HepG2 (cell line): ENCODE results near the gene FBLN5. TPM values are rescaled to one million over a fixed set of nuclear protein-coding genes. Genes with fewer than 3 reads are reported as not detected.

Source experiments
- E2F5 ChIP-seq: sonication (generic); formaldehyde crosslinking; conservative IDR thresholded peaks from 2 replicates; pipeline ENCODE4 v1.4.0; 2020; ENCODE audit warnings: missing genetic modification reagents
- KAT2B ChIP-seq: fragments of 150-350 bp; IDR thresholded peaks from 2 replicates; pipeline ENCODE4 v1.6.1; 2014; ENCODE audit warnings: low read depth, low read length, borderline replicate concordance
- KDM2A ChIP-seq: sonication (generic); formaldehyde crosslinking; IDR thresholded peaks from 2 replicates; pipeline ENCODE4 v1.4.0; 2020; ENCODE audit warnings: low read depth, missing genetic modification reagents, borderline replicate concordance
- MTF2 ChIP-seq: sonication (generic); formaldehyde crosslinking; IDR thresholded peaks from 2 replicates; pipeline ENCODE4 v1.5.0; 2020; ENCODE audit warnings: missing genetic modification reagents, borderline replicate concordance
- MYC ChIP-seq: sonication (generic); formaldehyde crosslinking; IDR thresholded peaks from 2 replicates; pipeline ENCODE4 v1.9.0; 2021; ENCODE audit warnings: missing genetic modification reagents, borderline replicate concordance
- RFX5 ChIP-seq: IDR thresholded peaks from 2 replicates; pipeline ENCODE4 v1.6.1; 2011; ENCODE audit warnings: low read depth, low read length, improper control_type of control experiment
- RNF2 ChIP-seq: fragments of 450-650 bp; conservative IDR thresholded peaks from 2 replicates; pipeline ENCODE4 v1.6.1; 2016; ENCODE audit warnings: low read depth
- SAP130 ChIP-seq: IDR thresholded peaks from 2 replicates; pipeline ENCODE4 v1.6.1; 2016; ENCODE audit warnings: low read depth
- ZBTB26 ChIP-seq: IDR thresholded peaks from 2 replicates; pipeline ENCODE4 v1.6.1; 2016; ENCODE audit warnings: missing compliant biosample characterization, missing genetic modification reagents, borderline replicate concordance
- ZBTB39 ChIP-seq: sonication (generic); formaldehyde crosslinking; IDR thresholded peaks from 2 replicates; pipeline ENCODE4 v1.5.0; 2020; ENCODE audit warnings: missing genetic modification reagents
- ZNF333 ChIP-seq: sonication (generic); formaldehyde crosslinking; IDR thresholded peaks from 2 replicates; pipeline ENCODE4 v1.4.0; 2020; ENCODE audit warnings: mild to moderate bottlenecking, missing genetic modification reagents, borderline replicate concordance
- polyA plus RNA-seq, 8 experiments: library from polyadenylated mRNA; depleted of rRNA in 3 of 8; stranded (reverse) in 7 of 8; unstranded in 1 of 8; fragments of >200 nt; fragmentation: Illumina TruSeq in 4 of 8; extraction: Trizol in 4 of 8; gene quantifications; 2 replicates each; pipeline versions ENCODE4 v1.2.1 to v1.2.3, GENCODE V29; 2011 to 2016; ENCODE audit warnings: low read depth in 4 of 8, missing spikeins in 1 of 8, mixed read lengths in 1 of 8; ENCODE audit not compliant: insufficient read depth in 1 of 8
- total RNA-seq, 5 experiments: library from RNA; depleted of rRNA; stranded (reverse); fragments of >200 nt; fragmentation: Illumina TruSeq; extraction: Trizol; gene quantifications; 2 replicates each; pipeline ENCODE4 v1.2.3, GENCODE V29; 2016; ENCODE audit warnings: low read depth in 1 of 5

FBLN5 gene
- total and polyA plus RNA-seq, 2 of the 13 experiments (the other 11 are each of a cell fraction or from before 2014, with no cell fraction given), result 0.38 to 0.77 TPM

- TF ChIP-seq MYC (CRISPR knock-in tag), result no peak
- 0 out of 2 replicates have a peak, but pooled peaks have one; percentile 33 for TF ChIP-seq RNF2
- no peak for TF ChIP-seq ZBTB26 (CRISPR knock-in tag)
- TF ChIP-seq RFX5, result no peak
- no peak for TF ChIP-seq MTF2 (CRISPR knock-in tag)
- no peak for TF ChIP-seq ZNF333 (CRISPR knock-in tag)
- TF ChIP-seq SAP130 (CRISPR knock-in tag), result no peak
- no peak for TF ChIP-seq KAT2B
- TF ChIP-seq E2F5 (CRISPR knock-in tag), result no peak
- TF ChIP-seq KDM2A (CRISPR knock-in tag), result no peak
- TF ChIP-seq ZBTB39, result no peak
Measured at GRCh38 chr14:91946622-91947474, 646 bp downstream of the FBLN5 start (continued).
